HEK293T (cell line): ENCODE measurements around the gene VIT.

Experiments
- FOXA1 ChIP-seq: fragments of 450-650 bp; IDR thresholded peaks from 2 replicates; pipeline ENCODE4 v1.6.1; 2016; ENCODE audit warnings: mild to moderate bottlenecking
- FOXK2 ChIP-seq: fragments of 450-650 bp; IDR thresholded peaks from 2 replicates; pipeline ENCODE4 v1.6.1; 2016; ENCODE audit warnings: mild to moderate bottlenecking

DNA sequence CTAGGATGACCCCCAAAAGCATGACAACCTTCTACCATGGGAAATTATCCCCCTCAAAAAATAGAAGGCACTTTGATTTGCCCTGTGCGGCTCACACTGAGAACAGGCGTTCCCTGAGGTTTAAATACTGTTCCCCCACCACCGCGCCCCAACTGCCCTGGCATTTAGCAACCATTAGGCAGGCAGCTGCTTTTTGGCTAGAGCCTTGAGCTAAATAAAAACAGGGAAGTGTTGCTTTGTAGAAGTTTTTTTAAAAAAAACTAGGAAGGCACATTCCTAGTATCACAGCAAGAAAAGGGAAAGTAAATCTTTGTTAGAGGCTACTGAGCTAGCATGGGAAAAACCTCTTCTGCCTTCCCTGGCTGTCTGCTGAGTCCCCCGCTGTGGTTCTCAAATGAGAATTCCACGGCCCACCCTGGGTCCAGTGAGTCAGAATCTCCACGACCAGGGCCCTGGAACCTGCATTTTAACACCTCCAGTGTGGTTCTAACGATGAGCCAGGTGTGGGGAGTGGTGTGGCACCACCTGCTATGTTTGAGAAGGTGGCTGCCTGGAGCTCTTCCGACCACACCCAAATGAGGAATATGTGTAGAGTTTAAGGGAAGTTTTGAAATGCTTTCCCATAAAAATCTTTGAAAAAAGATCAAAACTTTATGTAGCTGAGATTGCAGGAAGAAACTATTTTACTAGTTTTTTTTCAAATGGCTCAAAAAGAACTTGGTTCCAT is 66.4 kb downstream of the VIT start:
- no peak for TF ChIP-seq FOXK2
- no peak for TF ChIP-seq FOXA1
